ENCODE results near the gene HBA2. TPM values are rescaled to one million over a fixed set of nuclear protein-coding genes. Genes with fewer than 3 reads are reported as not detected.
A peak's percentile ranks its signal among the peaks of the same experiment; 100 is the strongest.
"Not testable (repeated sequence)": the region's sequence is repeated elsewhere in the genome, so short reads cannot be mapped to it uniquely, and the experiment has no call there.

The HBA2 gene
- total and polyA plus RNA-seq, 2 donors from 2014 or later: 11.1 to 33.9 TPM

GRCh38 chr16:176477-177382 lies 4.1 kb downstream of the HBA2 start, which contains the start of gene HBA1:
TSS of gene HBA1 (plus strand) at chr16:176680. CDS start at chr16:176717, 37 bp downstream.
- intact Hi-C loops (cut with DNase I); H3K36me3 ChIP-seq (ENCODE audit: control insufficient read depth in 2 of 3, insufficient read depth in 3 of 3, low read length in 3 of 3); H3K9ac ChIP-seq (ENCODE audit: low read length in 3 of 3); H3K4me3 ChIP-seq (ENCODE audit: low read length in 3 of 3); H3K4me1 ChIP-seq (ENCODE audit: control insufficient read depth in 2 of 3, insufficient read depth in 2 of 3, low read depth in 1 of 3, low read length in 3 of 3); FAIRE-seq; H3K27ac ChIP-seq (ENCODE audit: low read depth in 2 of 2, low read length in 2 of 2); H3K9me3 ChIP-seq (ENCODE audit: control insufficient read depth in 2 of 3, insufficient read depth in 1 of 3, low read length in 3 of 3): not testable (repeated sequence)
- DNase-seq: peak in 1 of 5 donors; percentile 54
- H3K27me3 ChIP-seq (ENCODE audit: control insufficient read depth, insufficient read depth, low read length): peaks cover 28% of the 10 kb centered on the region

- Histone ChIP-seq H3K9ac (ENCODE audit: low read length in 3 of 3) (no peak overlapping the region), H3K36me3 (ENCODE audit: control insufficient read depth in 2 of 3, insufficient read depth in 3 of 3, low read length in 3 of 3) (no peaks in the 10 kb centered on the region), H3K4me1 (ENCODE audit: control insufficient read depth in 2 of 3, insufficient read depth in 2 of 3, low read depth in 1 of 3, low read length in 3 of 3) (peaks cover 0 to 3% (median 0%) of the 10 kb centered on the region in 3 donors), H3K9me3 (ENCODE audit: control insufficient read depth in 2 of 3, insufficient read depth in 1 of 3, low read length in 3 of 3) (no peaks in the 10 kb centered on the region), H3K27me3 (ENCODE audit: control insufficient read depth, insufficient read depth, low read length) (peaks cover 27% of the 10 kb centered on the region), H3K27ac (ENCODE audit: low read depth in 2 of 2, low read length in 2 of 2) (no peak overlapping the region), H3K4me3 (ENCODE audit: low read length in 3 of 3) (no peak overlapping the region)
- DNase-seq (peak in 2 of 5 donors; percentile 49 to 63), FAIRE-seq (no peak)
- intact Hi-C loops (cut with DNase I): no loop called here
- no peak for TF ChIP-seq CTCF (IDR thresholded peaks at IDR 0.05; ENCODE audit: borderline replicate concordance, extremely low read depth, insufficient read depth)
These were observed 4.7 kb downstream of the HBA2 start for GRCh38 chr16:177394-177822.

GRCh38 chr16:177981-178667 lies 5.4 kb downstream of the HBA2 start:
- Histone ChIP-seq H3K36me3 (ENCODE audit: control insufficient read depth in 2 of 3, insufficient read depth in 3 of 3, low read length in 3 of 3) (no peaks in the 10 kb centered on the region), H3K4me3 (ENCODE audit: low read length in 3 of 3) (no peak overlapping the region), H3K27ac (ENCODE audit: low read depth in 2 of 2, low read length in 2 of 2) (no peak overlapping the region), H3K4me1 (ENCODE audit: control insufficient read depth in 2 of 3, insufficient read depth in 2 of 3, low read depth in 1 of 3, low read length in 3 of 3) (peaks cover 0 to 3% (median 0%) of the 10 kb centered on the region in 3 donors), H3K27me3 (ENCODE audit: control insufficient read depth, insufficient read depth, low read length) (peaks cover 27% of the 10 kb centered on the region), H3K9me3 (ENCODE audit: control insufficient read depth in 2 of 3, insufficient read depth in 1 of 3, low read length in 3 of 3) (no peaks in the 10 kb centered on the region), H3K9ac (ENCODE audit: low read length in 3 of 3) (no peak overlapping the region)
- no peak for TF ChIP-seq CTCF (IDR thresholded peaks at IDR 0.05; ENCODE audit: borderline replicate concordance, extremely low read depth, insufficient read depth)
- intact Hi-C loops (cut with DNase I): no loop called here
- FAIRE-seq (no peak), DNase-seq (peak in 1 of 5 donors; percentile 60)

GRCh38 chr16:178668-179015 lies 6.0 kb downstream of the HBA2 start:
- H3K9me3 ChIP-seq (ENCODE audit: control insufficient read depth in 2 of 3, insufficient read depth in 1 of 3, low read length in 3 of 3): no peaks in the 10 kb centered on the region
- H3K4me3 ChIP-seq (ENCODE audit: low read length in 3 of 3): no peak overlapping the region
- no peak for FAIRE-seq
- TF ChIP-seq CTCF (IDR thresholded peaks at IDR 0.05; ENCODE audit: borderline replicate concordance, extremely low read depth, insufficient read depth): no peak
- no peak overlapping the region for H3K27ac ChIP-seq (ENCODE audit: low read depth in 2 of 2, low read length in 2 of 2)
- peaks cover 27% of the 10 kb centered on the region for H3K27me3 ChIP-seq (ENCODE audit: control insufficient read depth, insufficient read depth, low read length)
- H3K4me1 ChIP-seq (ENCODE audit: control insufficient read depth in 2 of 3, insufficient read depth in 2 of 3, low read depth in 1 of 3, low read length in 3 of 3): peaks cover 0 to 3% (median 0%) of the 10 kb centered on the region in 3 donors
- intact Hi-C loops (cut with DNase I): no loop called here
- no peak for DNase-seq
- no peaks in the 10 kb centered on the region for H3K36me3 ChIP-seq (ENCODE audit: control insufficient read depth in 2 of 3, insufficient read depth in 3 of 3, low read length in 3 of 3)
- H3K9ac ChIP-seq (ENCODE audit: low read length in 3 of 3): no peak overlapping the region

Measured in kidney (tissue), 14 donors.